DMS153 treated with DMSO at 0.1 percent for 48 hours (cell line): Measurements from ENCODE around the gene BIRC7.
A peak's percentile ranks its signal among the peaks of the same experiment; 100 is the strongest.

Experiments used
- DNase-seq: peaks from one replicate; lab custom pipeline; 2025; ENCODE audit not compliant: unreplicated experiment; lab: John Stamatoyannopoulos, UW

The BIRC7 gene

DNA sequence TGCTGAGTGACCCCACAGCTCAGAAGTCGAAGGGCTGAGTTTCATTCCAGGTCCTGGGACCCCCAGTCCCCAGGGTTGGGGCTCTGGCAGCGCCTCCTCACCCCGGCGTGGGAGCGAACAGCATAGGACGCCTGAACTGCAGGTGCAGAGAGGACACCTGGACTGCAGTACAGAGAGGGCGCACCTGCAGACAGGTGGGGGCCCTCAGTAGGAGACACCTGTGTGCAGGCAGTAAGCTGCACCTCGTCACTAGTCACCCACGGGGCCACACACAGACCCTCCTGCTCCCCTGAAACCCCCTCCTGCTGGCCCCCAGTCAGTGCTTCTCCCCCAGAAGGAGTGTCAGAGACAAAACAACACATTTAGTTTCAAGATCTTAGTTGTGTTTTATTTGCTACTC, 27.1 kb downstream of the BIRC7 start:
- DNase-seq, result no peak

DNA sequence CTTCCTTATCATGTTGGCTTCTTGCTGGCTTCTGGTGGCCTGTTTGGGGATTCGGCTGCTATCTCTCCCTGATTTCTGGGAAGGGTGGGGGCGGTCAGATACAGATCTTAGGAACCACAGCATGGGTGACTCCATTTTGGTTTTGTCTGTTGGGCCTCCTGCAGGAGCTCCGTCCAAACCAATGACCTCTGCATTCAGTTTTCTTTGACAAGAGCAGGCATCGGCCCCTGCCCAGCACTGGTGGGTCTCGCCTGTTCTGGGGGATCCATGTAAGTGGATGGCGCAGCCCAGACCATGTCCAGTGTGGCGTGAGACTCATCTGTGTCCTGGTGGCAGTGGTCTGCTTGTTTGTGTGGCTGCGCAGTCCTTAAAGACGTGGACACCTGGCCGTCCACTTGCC, 28.3 kb downstream of the BIRC7 start:
- no peak for DNase-seq

DNA sequence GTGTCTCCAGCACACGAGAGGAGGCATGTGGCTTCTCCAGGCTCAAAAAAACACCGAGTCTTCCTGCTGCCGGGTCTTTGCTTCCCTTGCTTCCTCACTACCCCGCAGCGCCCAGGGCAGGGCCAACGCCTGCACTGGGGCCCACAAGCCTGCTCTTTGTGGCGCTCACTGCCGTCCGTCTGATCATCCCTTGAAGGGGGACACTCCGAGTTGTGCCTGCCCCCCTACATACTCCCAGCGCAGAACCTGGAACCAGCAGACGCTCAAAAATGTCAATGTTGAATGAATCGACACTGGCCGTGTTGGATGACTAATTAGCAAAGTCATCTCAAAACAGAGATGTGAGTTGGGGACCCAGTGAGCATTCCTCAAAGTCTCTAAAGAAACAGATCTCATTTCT, 28.8 kb downstream of the BIRC7 start:
- DNase-seq, result no peak

DNA sequence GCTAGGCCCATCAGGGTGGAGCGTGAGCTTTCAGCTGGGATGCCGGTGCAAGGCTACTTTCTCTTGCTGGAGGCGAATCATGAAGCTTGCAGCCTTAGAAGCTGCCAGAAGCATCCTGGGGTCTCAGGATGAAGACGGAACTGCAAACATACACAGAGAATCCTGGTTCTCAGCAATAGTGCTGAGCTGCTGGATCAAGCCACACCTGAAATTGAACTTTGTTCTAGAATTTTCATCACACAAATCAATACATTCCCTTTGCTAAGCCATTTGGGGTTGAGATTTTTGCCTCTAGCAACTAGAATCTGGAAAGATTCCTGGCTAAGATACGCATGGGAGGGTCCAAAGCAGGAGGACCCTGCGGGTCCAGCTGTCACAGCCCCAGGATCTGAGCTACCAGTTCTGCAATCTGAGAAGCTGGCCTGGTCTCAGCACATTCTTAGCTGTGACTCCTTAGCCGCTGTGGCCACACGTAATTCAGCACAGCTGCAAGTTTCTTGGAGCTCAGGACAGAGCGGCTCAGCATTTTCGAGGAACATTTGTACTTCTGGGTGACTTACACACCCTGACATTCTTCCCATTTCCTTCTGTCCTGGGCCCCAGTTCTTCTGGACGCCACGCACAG, 30.3 kb downstream of the BIRC7 start:
- DNase-seq, result no peak

DNA sequence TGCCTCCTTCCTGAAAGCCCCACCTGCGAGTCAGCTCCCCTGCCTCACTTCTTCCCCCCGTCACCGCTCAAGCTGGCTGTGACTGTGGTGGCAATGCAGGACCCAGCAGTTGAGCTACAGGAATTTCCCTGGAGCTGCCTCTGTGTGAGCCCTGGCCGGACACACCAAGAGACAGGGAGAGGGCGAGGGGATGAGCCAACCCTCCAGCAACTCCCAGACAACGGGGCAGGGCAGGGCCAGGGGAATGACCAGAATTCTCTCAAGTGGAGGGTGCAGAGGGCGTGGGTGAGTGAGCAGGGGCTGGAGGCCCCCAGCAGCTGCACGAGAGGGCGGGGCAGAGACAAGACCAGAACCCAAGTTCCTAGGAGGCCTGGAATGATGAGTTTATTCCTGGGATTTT, 32.0 kb downstream of the BIRC7 start:
- no peak for DNase-seq

DNA sequence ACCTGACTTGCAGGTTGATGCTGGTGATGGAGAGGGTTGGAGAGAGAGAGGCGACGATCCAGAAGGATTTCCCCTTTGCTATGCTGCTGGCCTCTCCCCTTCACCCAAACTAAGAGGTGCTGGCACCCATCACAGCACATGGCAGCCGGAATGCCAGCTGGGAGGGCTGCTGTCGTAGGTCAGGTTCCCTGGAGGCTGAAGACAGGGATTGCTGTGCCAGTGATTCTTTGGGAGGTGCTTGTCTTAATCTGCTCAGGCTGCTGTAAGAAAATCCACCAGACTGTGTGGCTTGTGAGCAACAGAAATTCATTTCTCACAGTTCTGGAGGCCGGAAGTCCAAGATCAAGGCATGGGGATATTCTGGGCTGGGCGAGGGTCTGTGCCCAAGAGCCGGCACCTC, 32.6 kb downstream of the BIRC7 start:
- no peak for DNase-seq

DNA sequence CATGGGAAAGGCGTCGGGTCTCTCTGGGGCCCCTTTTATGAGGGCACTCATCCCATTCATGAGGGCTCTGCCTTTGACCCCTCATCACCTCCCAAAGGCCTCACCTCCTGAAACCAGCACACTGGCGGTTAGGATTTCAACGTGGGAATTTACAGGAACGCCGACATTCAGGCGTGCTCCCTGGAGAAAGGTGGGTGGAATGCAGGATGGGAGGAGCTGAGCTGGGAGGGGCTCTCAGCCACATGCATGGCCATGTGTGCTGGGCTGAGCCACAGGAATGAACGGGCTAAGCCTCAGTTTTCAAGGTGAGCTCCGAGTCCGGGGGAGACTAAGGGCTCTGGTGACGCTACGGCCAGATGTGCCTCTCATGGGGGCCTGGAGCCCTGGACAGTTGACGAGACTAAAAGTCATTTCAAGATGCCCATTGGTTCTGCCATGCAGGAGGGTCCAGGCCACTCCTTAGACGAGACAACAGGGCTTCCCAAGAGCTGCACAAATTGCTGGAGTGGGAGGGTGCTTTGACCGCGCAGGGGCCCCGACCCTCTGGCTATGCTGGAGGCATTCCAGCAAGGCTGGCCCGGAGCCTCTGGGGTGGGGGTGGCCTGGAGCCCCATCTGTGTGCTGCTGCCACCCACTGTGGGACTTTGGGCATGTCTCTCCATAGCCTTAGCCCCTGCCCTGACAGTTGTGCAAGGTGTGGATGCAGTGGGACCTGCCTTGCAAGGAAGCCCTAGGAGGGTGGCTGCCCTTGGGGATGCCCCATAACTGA, 33.1 kb downstream of the BIRC7 start:
- DNase-seq, result no peak

DNA sequence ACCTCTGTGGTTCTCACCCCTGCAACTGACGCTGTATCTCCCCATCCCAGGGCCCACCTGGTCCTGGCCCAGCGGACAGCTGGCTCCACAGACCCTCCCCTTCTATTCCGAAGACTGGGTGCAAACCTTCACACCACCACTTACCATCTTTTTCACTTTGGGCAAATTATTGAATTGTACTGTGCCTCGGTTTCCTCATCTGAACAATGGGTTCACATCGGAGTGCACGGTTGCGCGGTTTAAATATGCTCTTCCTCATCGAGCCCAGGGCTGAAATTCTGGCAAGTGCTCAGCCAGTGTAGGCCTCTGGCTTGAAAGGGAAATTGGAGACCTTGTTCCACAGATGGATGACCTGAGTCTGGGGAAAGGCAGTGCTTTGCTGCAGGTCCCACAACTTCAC, 34.0 kb downstream of the BIRC7 start:
- no peak for DNase-seq

DNA sequence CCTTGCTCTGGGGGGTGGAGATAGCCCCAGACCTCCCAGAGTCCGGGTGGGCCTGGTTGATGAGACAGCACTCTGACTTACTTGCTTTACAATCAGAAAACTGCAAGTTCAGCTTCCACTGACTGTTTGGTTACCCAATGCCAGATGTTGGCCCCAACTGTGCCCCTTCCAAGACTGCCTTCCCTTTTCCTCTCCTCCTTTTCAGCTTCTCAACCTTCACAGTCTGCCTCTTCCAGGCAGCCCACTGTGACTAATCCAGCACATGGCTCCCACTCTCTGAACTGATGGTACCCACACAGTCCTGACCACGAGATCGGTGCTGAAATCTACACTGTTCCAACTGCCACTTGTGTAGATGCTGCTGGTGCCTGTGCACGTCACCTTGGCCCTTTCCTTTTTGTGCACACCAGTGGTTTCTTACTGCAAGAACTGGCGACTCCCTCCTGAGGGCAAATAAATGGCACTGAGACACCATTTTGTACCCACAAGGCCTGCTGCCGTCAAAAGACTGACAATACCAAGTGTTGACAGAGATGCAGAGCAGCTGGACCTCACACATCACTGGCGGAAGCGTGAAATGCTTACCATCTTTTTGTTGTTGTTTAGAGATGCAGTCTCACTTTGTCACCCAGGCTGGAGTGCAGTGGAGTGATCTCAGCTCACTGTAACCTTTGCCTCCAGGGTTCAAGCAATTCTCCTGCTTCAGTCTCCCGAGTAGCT, 35.1 kb downstream of the BIRC7 start:
- no peak for DNase-seq

DNA sequence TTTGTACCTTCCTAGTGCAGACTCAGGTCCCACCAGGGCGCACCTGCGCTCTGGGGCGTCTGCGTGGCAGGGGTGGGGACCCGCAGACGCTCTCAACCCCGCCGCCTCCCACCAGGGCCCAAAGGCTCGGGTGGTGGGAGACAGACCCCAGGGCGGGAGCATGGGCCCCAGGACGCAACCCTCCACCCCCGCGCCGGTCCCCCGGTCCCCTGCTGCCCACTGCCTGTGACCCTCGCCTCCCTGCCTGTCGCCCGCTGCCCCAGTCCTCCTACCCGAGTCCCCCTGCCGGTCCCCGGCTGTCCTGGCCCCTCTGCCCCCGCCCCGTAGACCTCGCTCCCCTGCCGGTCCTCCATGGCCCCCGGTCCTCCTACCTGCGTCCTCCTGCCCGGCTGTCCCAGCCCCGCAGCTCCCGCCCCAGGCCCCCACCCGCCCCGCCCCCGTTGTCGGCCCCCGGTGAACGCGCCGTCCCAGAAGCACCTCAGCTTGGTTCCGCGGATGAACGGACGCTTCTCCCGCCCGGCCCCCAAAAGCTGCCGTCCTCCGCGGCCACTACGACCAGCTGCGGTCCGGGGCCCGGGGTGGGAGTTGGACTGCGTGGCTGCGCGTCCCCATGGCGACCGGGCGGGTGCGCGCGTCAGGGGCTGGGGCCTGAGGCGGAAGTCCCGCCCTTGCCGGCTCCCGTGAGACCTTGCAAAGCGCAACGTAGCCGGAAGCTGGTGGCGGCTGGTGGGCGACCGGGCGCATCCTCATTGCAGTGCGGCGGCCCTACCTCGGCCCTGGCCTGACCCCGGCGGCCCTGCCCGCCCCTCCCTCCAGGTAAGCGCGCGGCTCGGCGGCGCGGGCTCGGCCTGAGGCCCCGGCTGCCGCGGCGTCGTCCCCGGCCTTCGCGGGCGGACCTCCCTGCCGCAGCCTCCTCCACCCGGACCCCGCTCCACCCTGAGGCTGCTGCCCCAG, 36.7 kb downstream of the BIRC7 start, which contains the start of gene ARFGAP1:
TSS of gene ARFGAP1 (plus strand) at position 709 of the 954 bp plus-strand sequence. CDS start 2,768 bp downstream, outside the sequence.
- DNase-seq, result peak; percentile 48

DNA sequence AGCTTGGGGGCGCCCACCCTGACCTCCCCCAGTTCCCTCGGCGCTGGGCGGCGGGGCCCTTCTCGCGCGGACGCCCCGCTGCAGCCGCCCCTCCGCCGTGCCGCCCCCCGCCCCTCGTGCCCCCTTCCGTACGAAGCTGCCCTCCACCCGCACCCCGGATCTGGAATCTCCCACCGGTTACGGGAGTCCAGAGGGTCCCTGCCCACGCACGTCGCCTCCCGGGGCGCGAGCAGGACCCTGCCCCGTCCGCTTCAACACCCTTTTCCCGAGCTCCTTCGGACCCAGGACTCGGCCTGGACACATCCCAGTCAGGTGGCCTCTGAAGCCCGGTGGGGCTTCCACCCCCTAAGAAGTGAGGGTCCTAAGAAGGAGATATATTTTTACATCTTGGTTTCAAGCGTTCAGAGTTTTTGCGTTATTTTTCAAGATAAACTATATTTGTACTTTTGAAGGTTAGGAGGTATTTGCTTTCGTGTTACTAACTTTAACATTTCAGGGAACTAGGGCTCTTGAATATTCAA, 37.4 kb downstream of the BIRC7 start:
- no peak for DNase-seq

DNA sequence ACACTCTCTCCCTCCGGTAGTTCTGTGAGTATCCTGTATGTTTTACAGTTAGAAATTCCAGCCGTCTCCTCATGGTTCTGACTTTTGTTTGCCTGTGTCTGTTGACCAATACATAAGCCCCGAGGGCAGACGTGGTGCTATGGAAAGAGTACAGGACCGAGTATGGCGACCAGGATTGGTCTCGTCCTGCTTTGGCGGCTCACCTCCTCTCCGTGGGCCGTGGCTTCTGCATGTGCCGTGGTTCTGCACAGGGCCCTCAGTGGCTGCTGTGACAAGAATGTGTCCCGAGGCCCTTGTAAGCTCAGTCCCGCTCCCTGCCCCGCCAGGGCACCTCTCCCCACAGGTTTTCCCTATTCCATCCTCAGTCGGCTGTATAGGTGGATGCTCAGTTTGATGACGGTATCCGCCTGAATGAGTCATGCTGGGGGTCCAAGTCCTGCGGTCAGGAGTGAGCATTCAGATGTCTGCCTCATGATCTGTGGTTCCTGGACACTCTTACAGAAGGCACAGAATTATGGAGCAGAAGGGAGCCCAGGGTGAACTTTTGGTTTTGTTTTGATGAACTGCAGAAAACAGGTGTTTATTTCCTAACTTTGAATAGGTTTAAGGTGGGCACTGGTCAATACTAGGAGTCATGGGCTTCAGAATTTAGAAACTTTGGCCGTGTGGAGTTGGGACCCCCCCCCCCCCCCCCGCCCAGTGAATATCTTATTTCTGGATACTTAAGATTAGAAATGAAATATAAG, 38.1 kb downstream of the BIRC7 start:
- no peak for DNase-seq

DNA sequence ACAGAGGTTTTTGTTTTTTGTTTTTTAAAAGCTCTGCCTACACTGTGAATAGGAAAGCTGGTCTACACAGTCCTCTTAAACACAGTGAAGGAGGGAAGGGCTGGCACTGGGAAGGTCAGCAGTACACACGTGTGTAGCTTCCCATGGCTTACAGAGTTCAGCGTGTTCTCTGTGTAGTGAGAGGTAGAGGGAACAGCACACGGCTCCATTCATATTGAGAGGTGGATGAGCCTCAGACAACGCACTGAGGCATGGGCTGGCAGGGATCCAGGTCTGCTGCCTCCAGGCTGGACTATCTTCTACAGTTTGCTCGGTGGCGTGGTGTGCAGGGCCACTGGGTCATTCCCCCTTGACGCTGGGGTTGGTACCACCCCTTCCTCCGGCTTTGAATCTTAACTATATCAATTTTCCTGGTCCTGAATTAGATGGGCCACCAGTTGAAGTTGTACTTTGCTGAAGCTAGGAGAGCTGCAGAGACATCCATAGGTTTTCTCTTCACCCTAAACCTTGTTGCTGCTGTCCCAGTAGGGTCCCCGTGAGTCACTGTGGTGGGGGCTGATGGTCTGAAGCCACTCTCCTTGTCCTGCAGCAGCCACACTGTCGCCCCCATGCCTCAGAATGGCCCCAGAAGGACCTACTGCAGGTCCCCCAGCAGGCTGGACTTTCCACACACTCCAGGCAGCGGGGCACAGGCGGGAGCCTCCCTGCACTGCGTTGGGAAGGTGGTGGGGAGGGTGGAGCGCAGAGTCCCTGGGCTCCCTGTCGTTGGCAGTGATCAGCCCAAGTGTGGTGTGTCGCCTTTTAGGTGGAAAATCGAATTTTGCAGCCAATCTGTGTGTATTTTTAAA, 38.9 kb downstream of the BIRC7 start:
- DNase-seq, result no peak

DNA sequence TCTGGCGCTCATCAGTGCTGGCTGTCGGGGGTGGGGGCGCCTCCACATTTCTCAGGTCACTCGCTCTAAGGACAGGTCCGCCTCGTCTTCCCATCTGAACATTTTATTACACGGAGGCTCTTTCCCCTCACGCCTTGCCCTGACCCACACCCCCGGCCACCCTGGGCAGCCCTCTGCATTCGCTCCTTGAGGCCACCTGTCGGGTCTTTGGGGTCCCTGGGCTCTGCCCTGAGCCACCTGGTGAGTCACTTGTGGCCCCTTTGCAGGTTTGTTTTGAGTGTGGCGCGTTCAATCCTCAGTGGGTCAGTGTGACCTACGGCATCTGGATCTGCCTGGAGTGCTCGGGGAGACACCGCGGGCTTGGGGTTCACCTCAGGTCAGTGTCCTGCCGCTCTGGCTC, 40.1 kb downstream of the BIRC7 start:
- DNase-seq, result no peak

DNA sequence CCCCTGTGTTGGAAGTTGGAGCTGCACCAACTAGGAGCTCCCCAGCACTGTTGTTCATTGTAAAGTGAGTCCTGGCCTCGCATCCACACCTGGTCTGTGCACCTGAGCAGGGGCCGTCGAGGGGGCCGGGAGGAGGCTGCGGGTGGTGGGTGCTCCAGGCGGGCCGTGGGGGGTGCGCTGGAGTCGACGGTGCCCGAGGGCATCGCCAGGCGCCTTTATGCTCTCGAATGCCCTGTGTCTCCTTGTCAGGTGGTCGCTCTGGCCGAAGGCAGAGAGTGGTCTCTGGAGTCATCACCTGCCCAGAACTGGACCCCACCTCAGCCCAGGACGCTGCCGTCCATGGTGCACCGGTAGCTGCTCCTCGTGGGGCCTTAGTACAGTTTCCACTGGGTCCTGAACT, 41.3 kb downstream of the BIRC7 start:
- no peak for DNase-seq

DNA sequence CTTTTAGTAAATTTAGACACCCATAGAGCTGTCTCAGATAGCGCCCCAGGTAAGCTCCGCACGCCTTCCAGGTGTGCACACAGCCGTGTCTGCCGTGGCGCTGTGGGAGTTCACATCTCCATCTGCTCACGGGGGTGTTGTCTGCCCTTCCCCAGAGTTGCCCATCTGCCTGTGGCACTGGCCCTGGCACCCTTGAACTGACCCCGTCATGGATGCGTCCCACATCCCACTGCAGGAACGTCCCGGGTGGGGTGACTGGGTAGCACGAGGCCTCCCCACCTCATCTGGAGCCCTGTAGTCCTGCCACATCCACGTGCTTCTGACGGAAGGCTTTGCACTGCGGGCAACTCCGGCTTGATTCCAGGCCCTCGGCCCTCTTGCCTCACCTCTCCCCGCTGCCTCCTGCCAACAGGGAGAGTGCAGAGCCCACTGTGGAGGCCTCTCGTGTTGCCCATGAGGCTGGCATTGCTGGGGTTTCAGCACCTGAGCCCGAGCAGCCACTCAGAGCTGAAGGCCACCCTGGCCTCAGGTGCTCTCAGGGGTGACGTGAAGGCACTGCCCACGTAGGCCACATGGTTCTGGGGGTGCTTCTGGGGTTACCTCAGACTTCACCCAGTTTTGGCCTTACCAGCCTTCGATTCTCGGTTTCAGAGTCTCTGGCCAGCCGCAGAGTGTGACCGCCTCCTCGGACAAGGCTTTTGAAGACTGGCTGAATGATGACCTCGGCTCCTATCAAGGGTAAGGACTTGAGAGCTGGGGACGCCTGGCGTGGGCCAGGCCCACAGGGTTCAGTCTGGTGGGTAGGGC, 42.0 kb downstream of the BIRC7 start:
- DNase-seq, result no peak

DNA sequence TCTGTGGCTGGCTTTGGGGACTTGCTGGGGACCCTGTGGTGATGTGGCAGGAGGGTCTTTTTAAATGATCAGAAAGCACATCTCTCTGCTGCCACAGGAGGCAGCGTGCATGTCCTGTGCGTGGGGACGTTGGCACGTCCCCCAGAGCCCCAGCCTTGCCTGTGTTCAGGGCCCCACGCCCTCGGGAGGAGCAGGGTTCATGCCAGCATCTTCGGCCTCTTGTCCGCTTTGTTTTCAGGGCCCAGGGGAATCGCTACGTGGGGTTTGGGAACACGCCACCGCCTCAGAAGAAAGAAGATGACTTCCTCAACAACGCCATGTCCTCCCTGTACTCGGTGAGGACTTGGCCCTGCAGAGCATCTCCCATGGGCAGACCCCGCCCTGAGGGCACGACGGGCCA, 43.0 kb downstream of the BIRC7 start:
- no peak for DNase-seq

DNA sequence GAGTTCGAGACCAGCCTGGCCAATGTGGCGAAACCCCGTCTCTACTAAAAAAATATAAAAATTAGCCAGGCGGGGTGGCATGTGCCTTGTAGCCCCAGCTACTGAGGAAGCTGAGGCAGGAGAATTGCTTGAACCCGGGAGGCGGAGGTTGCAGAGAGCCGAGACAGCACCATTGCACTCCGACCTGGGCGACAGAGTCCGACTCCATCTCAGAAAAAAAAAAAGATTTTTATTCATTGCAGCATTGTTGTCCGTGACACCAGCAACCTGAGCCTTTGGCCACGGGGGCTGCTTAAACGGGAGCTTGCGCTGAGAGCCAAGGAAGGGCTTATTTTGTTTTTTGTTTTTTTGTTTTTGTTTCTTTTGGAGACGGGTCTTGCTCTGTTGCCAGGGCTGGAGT, 44.2 kb downstream of the BIRC7 start:
- no peak for DNase-seq
